HL-60/S4 treated with retinoic acid at 250 ng/mL for 4 days and 3 days (cell line): ENCODE results near the gene TMEM115.
"Not testable (repeated sequence)": the region's sequence is repeated elsewhere in the genome, so short reads cannot be mapped to it uniquely, and the experiment has no call there.

Experiments
- in situ Hi-C: fragments of 300-500 bp; cut with MboI; formaldehyde crosslinking; loops from 2 replicates; pipeline ENCODE4 v1.7.0; 2022; ENCODE audit warnings: low sequenced_read_pairs

TMEM115 gene

GRCh38 chr3:50320853-50321335 is 38.4 kb downstream of the TMEM115 start:
- in situ Hi-C loops = no loop called here

GRCh38 chr3:50319894-50320625 is 39.3 kb downstream of the TMEM115 start:
- in situ Hi-C loops = no loop called here

- in situ Hi-C loops = no loop called here
Measured at GRCh38 chr3:50319181-50319893, 40.0 kb downstream of the TMEM115 start.

- in situ Hi-C loops = no loop called here
Measured at GRCh38 chr3:50318615-50319014, 40.7 kb downstream of the TMEM115 start.

- in situ Hi-C loops = no loop called here
Measured at GRCh38 chr3:50318163-50318562, 41.2 kb downstream of the TMEM115 start.

GRCh38 chr3:50317300-50317699 is 42.0 kb downstream of the TMEM115 start:
- in situ Hi-C loops = no loop called here

- in situ Hi-C loops = no loop called here
Measured at GRCh38 chr3:50316657-50317242, 42.6 kb downstream of the TMEM115 start.

GRCh38 chr3:50314816-50315215 is 44.5 kb downstream of the TMEM115 start:
- in situ Hi-C loops = no loop called here

- in situ Hi-C loops = no loop called here
Measured at GRCh38 chr3:50314342-50314741, 45.0 kb downstream of the TMEM115 start.

GRCh38 chr3:50312041-50312440 is 47.3 kb downstream of the TMEM115 start:
- in situ Hi-C loops = not testable (repeated sequence)
